GM21381 (cell line): ENCODE data around the gene FAM50B.

Experiments used
- ATAC-seq: cut with Tn5 transposase; IDR thresholded peaks from one replicate; pipeline ENCODE4 v1.9.1; 2021; ENCODE audit warnings: mild to moderate bottlenecking, moderate library complexity; ENCODE audit not compliant: unreplicated experiment

FAM50B gene

DNA sequence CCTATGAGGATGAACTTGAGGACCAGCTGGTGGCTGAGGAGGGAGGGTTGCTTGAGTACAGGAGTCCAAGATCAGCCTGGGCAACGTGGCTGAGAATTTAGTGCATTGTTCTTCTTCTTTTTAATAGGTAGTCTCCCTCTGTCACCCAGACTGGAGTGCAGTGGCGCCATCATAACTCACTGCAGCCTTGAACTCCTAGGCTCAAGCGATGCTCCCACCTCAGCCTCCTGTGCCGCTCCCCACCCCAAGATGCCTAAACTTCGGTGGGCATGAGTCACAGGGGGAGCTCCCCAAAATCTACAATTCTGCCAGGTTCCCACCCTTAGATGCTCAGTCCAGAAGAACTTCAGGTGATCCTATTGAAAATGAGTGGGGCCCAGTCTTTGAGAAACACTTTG, 21.4 kb downstream of the FAM50B start:
- no peak for ATAC-seq

GRCh38 chr6:3871515-3871914, 22.3 kb downstream of the FAM50B start:
- no peak for ATAC-seq

- ATAC-seq: no peak
Observed at GRCh38 chr6:3871939-3872338, 22.8 kb downstream of the FAM50B start.

DNA sequence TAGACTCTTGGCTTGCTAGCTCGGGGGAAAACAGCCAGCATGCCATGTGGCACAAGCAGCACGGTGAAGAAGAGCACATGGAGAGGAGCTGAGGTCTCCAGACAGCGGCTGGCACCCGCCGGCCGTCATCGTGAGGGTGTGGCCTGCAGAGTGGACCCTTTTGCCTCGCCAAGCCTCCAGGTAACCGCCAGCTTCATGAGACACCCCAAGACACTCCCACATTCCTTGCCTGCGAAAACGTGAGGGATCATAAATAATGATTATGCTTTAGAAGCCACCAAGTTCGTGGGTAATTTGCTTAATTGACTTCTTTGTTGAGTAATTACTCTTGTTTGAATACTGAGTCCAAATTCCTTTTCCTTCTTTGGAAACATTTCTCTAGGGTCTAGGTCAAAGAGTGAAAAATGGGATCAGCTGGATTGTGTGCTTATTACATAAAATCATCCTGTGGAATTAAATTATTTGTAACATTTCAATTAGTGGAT, 23.2 kb downstream of the FAM50B start:
- no peak for ATAC-seq

DNA sequence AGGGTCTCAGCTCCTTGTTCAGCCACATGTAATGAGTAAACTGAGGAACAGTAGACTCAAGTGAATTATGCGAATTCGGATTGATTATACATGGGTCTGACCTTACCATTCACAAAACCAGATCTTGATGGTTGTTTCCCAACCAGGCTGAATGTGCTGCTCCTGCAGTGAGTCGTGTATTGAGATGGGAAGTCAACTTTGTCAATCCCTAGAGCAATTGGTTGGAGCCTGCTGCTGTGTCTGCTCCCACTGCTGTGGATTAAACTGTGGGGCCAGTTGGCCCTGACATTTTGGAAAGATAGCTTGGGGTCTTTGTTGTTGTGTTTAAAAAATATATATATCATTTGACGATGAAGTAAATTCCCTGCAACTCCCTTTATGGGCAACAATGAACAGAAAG, 23.9 kb downstream of the FAM50B start:
- ATAC-seq: no peak

- ATAC-seq: no peak
Observed at GRCh38 chr6:3874069-3874468, 24.9 kb downstream of the FAM50B start.

GRCh38 chr6:3875486-3875885, 26.3 kb downstream of the FAM50B start:
- no peak for ATAC-seq

DNA sequence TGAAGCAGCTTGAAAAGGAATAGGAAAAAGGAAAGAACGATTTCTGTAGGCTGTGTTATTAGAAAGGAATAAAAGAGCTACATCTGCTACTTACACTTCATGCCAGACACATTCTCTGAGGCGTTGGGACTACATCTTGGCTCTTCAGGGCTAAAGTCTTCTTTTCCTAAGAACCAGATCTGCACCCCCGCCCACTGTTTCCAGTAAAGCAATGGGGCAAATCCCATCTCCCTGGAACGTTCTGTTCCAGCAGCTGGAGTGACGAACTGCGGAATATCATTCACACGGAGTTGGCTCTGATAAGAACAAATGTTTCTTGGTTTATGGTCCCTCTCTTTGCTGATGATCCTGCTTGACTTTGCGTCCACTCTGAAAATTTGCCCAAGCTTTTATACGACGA, 26.9 kb downstream of the FAM50B start:
- ATAC-seq: no peak

DNA sequence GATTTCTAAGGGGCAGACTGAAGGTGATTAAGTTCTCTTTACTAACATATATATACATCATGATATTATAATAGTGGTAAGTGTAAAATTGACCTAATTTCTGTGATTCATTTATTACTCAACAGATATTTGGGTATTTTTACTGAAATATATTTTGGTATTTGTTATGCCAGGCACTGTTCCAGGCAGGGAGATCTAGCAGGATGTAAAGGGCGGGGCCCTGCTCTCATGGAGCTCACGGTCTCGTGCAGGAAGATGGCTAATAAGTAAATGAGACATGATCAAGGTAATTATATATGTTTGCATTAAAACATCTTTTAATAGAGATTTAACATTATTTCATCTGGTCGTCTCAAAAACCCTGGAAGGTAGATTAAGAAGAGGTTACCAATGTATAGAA, 27.7 kb downstream of the FAM50B start:
- ATAC-seq: no peak

DNA sequence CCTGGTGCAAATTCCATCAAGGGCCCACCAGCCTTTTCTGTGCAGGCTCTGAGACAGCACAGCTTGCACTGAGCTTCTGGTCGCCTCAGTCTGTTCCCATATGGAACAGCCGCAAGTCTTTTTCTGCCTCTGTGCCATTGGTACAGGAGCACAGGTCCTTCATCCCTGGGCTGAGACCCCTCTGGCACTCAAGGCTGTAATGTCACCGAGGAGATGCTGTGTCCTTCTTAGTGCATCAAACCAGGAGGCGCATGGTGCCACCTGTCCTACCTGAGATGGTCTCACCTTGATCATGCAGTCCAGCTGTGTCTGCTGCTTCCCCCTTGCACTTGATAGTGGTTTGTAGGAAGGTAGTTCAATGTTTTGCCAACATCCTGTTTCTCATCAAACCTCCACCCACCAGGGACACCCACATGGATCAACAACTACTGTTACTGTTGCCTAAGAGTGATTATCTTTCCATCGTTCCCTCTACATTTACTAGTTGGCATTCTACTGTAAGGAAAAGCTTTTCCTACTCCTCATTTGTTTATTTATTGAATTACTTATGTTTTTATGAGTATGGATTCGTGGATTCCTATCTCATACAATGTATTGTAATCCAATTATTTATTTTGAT, 29.0 kb downstream of the FAM50B start:
- ATAC-seq: no peak

GRCh38 chr6:3879194-3879952, 30.2 kb downstream of the FAM50B start:
- no peak for ATAC-seq

DNA sequence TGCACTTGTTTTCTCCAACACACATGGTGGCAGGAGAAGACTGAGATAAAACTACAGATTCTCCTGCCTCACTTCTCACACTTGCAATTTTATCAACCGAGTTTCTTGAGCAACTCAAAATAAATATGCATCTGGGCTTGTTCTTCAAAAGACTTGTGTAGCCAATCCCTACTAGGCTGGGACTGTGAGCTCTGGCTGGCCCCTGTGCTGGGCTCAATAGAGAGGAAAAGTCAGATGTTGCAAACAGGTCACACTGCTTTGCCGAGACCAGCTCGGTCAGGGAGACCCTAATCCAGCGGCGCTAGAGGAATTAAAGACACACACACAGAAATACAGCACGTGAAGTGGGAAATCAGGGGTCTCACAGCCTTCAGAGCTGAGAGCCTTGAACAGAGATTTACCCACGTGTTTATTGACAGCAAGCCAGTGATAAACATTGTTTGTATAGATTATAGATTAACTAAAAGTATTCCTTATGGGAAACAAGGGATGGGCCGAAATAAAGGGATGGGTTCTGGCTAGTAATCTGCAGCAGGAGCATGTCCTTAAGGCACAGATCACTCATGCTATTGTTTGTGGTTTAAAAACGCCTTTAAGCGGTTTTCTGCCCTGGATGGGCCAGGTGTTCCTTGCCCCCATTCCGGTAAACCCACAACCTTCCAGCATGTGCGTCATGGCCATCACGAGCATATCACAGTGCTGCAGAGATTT, 32.7 kb downstream of the FAM50B start:
- ATAC-seq: no peak

DNA sequence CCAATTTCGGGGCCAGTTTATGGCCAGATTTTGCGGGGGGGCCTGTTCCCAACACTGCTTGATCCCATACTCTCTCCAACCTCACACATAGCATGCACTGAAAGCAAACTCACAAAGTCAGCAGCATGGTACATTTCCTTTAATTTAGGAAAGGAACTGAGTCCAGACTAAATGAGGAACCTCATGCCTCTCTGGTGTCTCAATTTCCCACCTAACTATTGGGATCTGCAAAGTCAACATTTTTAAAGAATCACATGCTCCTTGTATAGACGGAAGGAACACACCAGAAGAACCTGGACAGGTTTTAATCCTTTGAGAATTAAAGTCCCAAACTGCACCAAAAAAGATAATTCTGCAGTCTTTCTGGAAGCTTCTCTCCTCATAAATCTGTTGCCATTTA, 33.3 kb downstream of the FAM50B start:
- ATAC-seq: no peak

GRCh38 chr6:3882866-3883265, 33.7 kb downstream of the FAM50B start:
- no peak for ATAC-seq

- ATAC-seq: no peak
Observed at GRCh38 chr6:3884007-3884745, 35.0 kb downstream of the FAM50B start.

- ATAC-seq: no peak
Observed at GRCh38 chr6:3885262-3886036, 36.3 kb downstream of the FAM50B start.

DNA sequence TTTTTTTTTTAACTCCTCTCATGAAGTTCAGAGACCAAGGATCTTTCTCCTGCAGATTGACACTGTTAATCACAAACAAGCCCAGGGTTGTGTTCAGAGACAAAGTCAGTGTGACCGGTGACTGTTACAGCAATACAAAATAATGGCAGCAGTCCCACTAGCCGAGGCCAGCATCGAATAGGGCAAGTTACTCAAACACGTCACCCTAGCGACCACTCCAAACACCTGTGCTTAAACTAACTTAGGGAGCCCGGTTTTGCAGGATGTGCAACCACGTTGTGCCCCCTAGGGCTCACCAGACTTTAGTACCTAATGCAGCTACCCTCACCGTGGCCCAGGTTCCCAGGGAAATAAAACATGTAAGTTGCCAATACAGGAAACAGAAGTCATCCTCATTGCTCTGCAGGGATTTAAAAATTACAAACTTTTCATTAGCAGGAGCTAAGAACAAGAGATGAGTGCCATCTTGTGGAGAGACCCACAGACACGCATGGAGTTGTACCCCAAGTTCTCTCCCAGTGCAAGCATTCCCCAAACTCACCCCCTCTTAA, 38.1 kb downstream of the FAM50B start:
- no peak for ATAC-seq

GRCh38 chr6:3888153-3888957, 39.2 kb downstream of the FAM50B start:
- no peak for ATAC-seq

GRCh38 chr6:3890047-3890446, 40.9 kb downstream of the FAM50B start:
- ATAC-seq: no peak
